GM21423 (cell line): Measurements from ENCODE around the gene PER1.

Experiments
- ATAC-seq: cut with Tn5 transposase; IDR thresholded peaks from one replicate; pipeline ENCODE4 v1.9.1; 2021; ENCODE audit warnings: mild to moderate bottlenecking, moderate library complexity; ENCODE audit not compliant: unreplicated experiment

PER1 gene

GRCh38 chr17:8100111-8100510 is 52.1 kb downstream of the PER1 start:
- ATAC-seq, result no peak

GRCh38 chr17:8096541-8096940 is 55.7 kb downstream of the PER1 start:
- ATAC-seq, result no peak

- ATAC-seq, result no peak
Measured at GRCh38 chr17:8095361-8095760, 56.8 kb downstream of the PER1 start.

- ATAC-seq, result peak; percentile 71
Measured at GRCh38 chr17:8091033-8091687, 61.0 kb downstream of the PER1 start.
